Calu3 (cell line): Measurements from ENCODE around the gene DENND5B. TPM values are rescaled to one million over a fixed set of nuclear protein-coding genes. Genes with fewer than 3 reads are reported as not detected.

ENCODE experiments used
- BruUV-seq: library from RNA; stranded (reverse); fragments of 400-500 nt; replicated peaks from 2 replicates; lab custom pipeline; 2021; lab: Mats Ljungman, UMichigan
- CTCF ChIA-PET: fragments of 300-600 bp; sonication (Branson Sonifier 250); formaldehyde crosslinking; loops from one replicate; lab custom pipeline; 2022; ENCODE audit warnings: antibody characterized with exemption; lab: Charles Lee
- DNase-seq: peaks from one replicate; pipeline ENCODE4 v3.0.0; 2022
- H3K27ac Mint-ChIP-seq: one replicate; pipeline ENCODE4 v1.8.0; 2022; ENCODE audit warnings: mixed read lengths; ENCODE audit not compliant: unreplicated experiment
- H3K27me3 Mint-ChIP-seq: one replicate; pipeline ENCODE4 v1.8.0; 2022; ENCODE audit warnings: mixed read lengths; ENCODE audit not compliant: unreplicated experiment
- H3K36me3 Mint-ChIP-seq: one replicate; pipeline ENCODE4 v1.8.0; 2022; ENCODE audit warnings: mild to moderate bottlenecking, moderate library complexity, mixed read lengths; ENCODE audit not compliant: insufficient read depth, unreplicated experiment
- H3K4me1 Mint-ChIP-seq: one replicate; pipeline ENCODE4 v1.8.0; 2022; ENCODE audit warnings: mild to moderate bottlenecking, low read depth, mixed read lengths; ENCODE audit not compliant: unreplicated experiment
- H3K4me3 Mint-ChIP-seq: one replicate; pipeline ENCODE4 v1.8.0; 2022; ENCODE audit warnings: mild to moderate bottlenecking, low read depth, moderate library complexity, mixed read lengths; ENCODE audit not compliant: unreplicated experiment
- H3K9me3 Mint-ChIP-seq: one replicate; pipeline ENCODE4 v1.8.0; 2022; ENCODE audit warnings: low read depth, mixed read lengths; ENCODE audit not compliant: unreplicated experiment
- intact Hi-C: fragments of 100-400 bp; cut with micrococcal nuclease; formaldehyde crosslinking; loops from one replicate; pipeline ENCODE4 v1.10.0; 2022; ENCODE audit not compliant: unreplicated experiment
- total RNA-seq: library from RNA; stranded (reverse); gene quantifications from 2 replicates; pipeline ENCODE4 v1.2.3, GENCODE V29; 2022
- TF ChIP-seq, protein P1 (sequence below): fragments of 200-600 bp; IDR thresholded peaks from one replicate; pipeline ENCODE4 v1.8.0; 2022; ENCODE audit warnings: antibody characterized with exemption; ENCODE audit not compliant: unreplicated experiment

DENND5B gene
- total RNA-seq, 1 experiment from 2014 or later, result 10.2 TPM

DNA sequence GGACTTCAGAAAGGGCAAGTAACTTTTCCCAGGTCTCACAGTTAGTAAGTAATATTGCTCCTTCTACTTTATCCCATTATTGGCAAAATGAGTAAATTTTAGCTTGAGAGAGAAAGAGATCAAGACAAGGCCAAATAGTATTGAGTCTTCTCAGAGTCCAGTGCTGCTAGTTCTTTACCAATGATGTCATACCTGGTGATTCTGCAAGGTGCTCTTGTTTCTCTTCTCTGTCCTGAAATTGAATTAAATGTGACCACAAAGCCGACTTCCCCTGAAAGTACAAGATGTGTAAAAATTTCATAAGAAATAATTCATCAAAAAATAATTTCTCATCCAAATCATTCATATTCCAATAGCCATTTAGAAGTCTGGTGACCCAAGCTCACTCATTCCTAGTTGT lies 167.5 kb downstream of the DENND5B start:
- intact Hi-C loops, result no loop called here
- no peak for DNase-seq
- TF ChIP-seq, protein P1, sequence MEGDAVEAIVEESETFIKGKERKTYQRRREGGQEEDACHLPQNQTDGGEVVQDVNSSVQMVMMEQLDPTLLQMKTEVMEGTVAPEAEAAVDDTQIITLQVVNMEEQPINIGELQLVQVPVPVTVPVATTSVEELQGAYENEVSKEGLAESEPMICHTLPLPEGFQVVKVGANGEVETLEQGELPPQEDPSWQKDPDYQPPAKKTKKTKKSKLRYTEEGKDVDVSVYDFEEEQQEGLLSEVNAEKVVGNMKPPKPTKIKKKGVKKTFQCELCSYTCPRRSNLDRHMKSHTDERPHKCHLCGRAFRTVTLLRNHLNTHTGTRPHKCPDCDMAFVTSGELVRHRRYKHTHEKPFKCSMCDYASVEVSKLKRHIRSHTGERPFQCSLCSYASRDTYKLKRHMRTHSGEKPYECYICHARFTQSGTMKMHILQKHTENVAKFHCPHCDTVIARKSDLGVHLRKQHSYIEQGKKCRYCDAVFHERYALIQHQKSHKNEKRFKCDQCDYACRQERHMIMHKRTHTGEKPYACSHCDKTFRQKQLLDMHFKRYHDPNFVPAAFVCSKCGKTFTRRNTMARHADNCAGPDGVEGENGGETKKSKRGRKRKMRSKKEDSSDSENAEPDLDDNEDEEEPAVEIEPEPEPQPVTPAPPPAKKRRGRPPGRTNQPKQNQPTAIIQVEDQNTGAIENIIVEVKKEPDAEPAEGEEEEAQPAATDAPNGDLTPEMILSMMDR, result no peak
- CTCF ChIA-PET, result interaction anchor here (0.8 kb wide), 1 partner anchor 20 kb away, joined by 3 read pairs; no protein-coding TSS in a partner anchor
- H3K4me1 Mint-ChIP-seq, result no peaks in the 10 kb centered on the region
- no peak overlapping the region for H3K27ac Mint-ChIP-seq
- no peak overlapping the region for H3K4me3 Mint-ChIP-seq
- H3K36me3 Mint-ChIP-seq, result no peaks in the 10 kb centered on the region
- no peaks in the 10 kb centered on the region for H3K9me3 Mint-ChIP-seq
- H3K27me3 Mint-ChIP-seq, result no peaks in the 10 kb centered on the region
- BruUV-seq, result no TSS peak

- no TSS peak for BruUV-seq
- CTCF ChIA-PET, result interaction anchor here (0.6 kb wide), 1 partner anchor 41 kb away, joined by 5 read pairs; no protein-coding TSS in a partner anchor
- intact Hi-C loops, result no loop called here
- Mint-ChIP-seq H3K27me3 (no peaks in the 10 kb centered on the region), H3K9me3 (no peaks in the 10 kb centered on the region), H3K27ac (no peak overlapping the region), H3K4me1 (no peaks in the 10 kb centered on the region), H3K36me3 (no peaks in the 10 kb centered on the region), H3K4me3 (no peak overlapping the region)
- TF ChIP-seq, protein P1, result no peak
- DNase-seq, result no peak
Measured at GRCh38 chr12:31412292-31412801, 178.6 kb downstream of the DENND5B start.

GRCh38 chr12:31408763-31409162 lies 182.2 kb downstream of the DENND5B start:
- H3K4me1 Mint-ChIP-seq, result no peaks in the 10 kb centered on the region
- no peak overlapping the region for H3K27ac Mint-ChIP-seq
- no peaks in the 10 kb centered on the region for H3K27me3 Mint-ChIP-seq
- TF ChIP-seq, protein P1, result no peak
- no peak for DNase-seq
- BruUV-seq, result no TSS peak
- H3K36me3 Mint-ChIP-seq, result no peaks in the 10 kb centered on the region
- H3K9me3 Mint-ChIP-seq, result no peaks in the 10 kb centered on the region
- no peak overlapping the region for H3K4me3 Mint-ChIP-seq
- CTCF ChIA-PET, result no interaction called here
- intact Hi-C loops, result loop anchor here (10.0 kb wide), 1 partner anchor 886 kb away; no protein-coding TSS in a partner anchor

- no peaks in the 10 kb centered on the region for H3K27me3 Mint-ChIP-seq
- intact Hi-C loops, result loop anchor here (10.0 kb wide), 1 partner anchor 887 kb away; no protein-coding TSS in a partner anchor
- no peaks in the 10 kb centered on the region for H3K4me1 Mint-ChIP-seq
- no peak for DNase-seq
- TF ChIP-seq, protein P1, result no peak
- CTCF ChIA-PET, result no interaction called here
- no peak overlapping the region for H3K27ac Mint-ChIP-seq
- no TSS peak for BruUV-seq
- H3K36me3 Mint-ChIP-seq, result no peaks in the 10 kb centered on the region
- H3K4me3 Mint-ChIP-seq, result no peak overlapping the region
- H3K9me3 Mint-ChIP-seq, result no peaks in the 10 kb centered on the region
Measured at GRCh38 chr12:31407562-31407961, 183.4 kb downstream of the DENND5B start.
